Activated B cell treated with CpG ODN at 0.5 μM for 24 hours (primary cell): ENCODE results near the gene MED26. TPM values are rescaled to one million over a fixed set of nuclear protein-coding genes. Genes with fewer than 3 reads are reported as not detected.
"Not testable (repeated sequence)": the region's sequence is repeated elsewhere in the genome, so short reads cannot be mapped to it uniquely, and the experiment has no call there.

ENCODE experiments used
- ATAC-seq: fragments of 200-7000 bp; cut with Tn5 transposase; one replicate; pipeline ENCODE4 v1.10.0; 2021; ENCODE audit warnings: low read depth, mild to moderate bottlenecking, moderate library complexity
- CTCF ChIA-PET: fragments of 350-600 bp; sonication (Branson Sonifier 250); formaldehyde crosslinking; loops from one replicate; lab custom pipeline; 2021; ENCODE audit warnings: antibody characterized with exemption; lab: Charles Lee
- POLR2A ChIA-PET: fragments of 350-600 bp; sonication (Branson Sonifier 250); formaldehyde crosslinking; loops from one replicate; lab custom pipeline; 2021; ENCODE audit warnings: antibody characterized with exemption; lab: Charles Lee
- DNase-seq: peaks from one replicate; pipeline ENCODE4 v3.0.0; 2022
- H3K27ac Mint-ChIP-seq: one replicate; pipeline ENCODE4 v1.8.0; 2020; ENCODE audit warnings: mixed read lengths
- H3K27me3 Mint-ChIP-seq: one replicate; pipeline ENCODE4 v1.8.0; 2021; ENCODE audit warnings: mixed read lengths
- H3K36me3 Mint-ChIP-seq: one replicate; pipeline ENCODE4 v1.8.0; 2021; ENCODE audit warnings: low read depth, mixed read lengths
- H3K4me1 Mint-ChIP-seq: one replicate; pipeline ENCODE4 v1.8.0; 2021; ENCODE audit warnings: mixed read lengths
- H3K4me3 Mint-ChIP-seq: one replicate; pipeline ENCODE4 v1.8.0; 2020; ENCODE audit warnings: mild to moderate bottlenecking, mixed read lengths
- H3K9me3 Mint-ChIP-seq: one replicate; pipeline ENCODE4 v1.8.0; 2020; ENCODE audit warnings: mixed read lengths
- intact Hi-C: fragments of 100-400 bp; cut with micrococcal nuclease; formaldehyde crosslinking; loops from one replicate; pipeline ENCODE4 v1.15.1; 2024
- total RNA-seq: library from RNA; stranded (reverse); gene quantifications from 2 replicates; pipeline ENCODE4 v1.2.3, GENCODE V29; 2022
- TF ChIP-seq, protein P1 (sequence below): fragments of 200-600 bp; IDR thresholded peaks from one replicate; pipeline ENCODE4 v1.8.0; 2022; ENCODE audit warnings: antibody characterized with exemption, mild to moderate bottlenecking

The MED26 gene
- total RNA-seq, 1 donor from 2014 or later, result 32.0 TPM

DNA sequence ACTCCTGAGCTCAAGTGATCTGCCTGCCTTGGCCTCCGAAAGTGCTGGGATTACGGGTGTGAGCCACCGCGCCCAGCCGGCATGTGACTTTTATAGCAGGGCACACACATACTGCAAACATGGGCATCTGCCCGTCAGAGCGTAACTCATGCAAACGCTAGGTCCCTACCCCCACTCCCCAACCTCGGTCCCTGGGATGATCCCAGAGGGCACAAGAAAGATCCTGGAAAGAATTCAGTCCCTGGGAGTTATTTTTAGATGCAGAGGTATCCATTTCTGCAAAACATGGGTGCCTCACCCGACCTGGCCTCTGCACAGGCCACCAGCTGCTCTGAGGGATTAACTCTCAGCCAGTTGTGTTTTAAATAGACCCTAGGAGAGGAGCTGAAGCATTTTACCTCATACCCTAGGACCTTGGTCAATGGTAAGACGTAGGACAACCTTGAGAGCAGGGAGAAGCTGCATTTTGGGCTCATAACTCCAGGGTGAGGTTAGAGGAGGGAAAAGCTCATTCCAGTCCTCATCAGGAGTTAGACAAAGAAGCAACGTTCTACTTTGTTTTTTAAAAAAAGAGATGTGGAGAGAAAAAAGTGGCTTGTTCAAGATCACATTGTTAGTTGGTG lies 43.8 kb upstream of the MED26 start:
- Mint-ChIP-seq H3K4me1 (no peaks in the 10 kb centered on the region), H3K36me3 (peaks cover 2% of the 10 kb centered on the region), H3K27me3 (no peaks in the 10 kb centered on the region), H3K27ac (no peak overlapping the region), H3K4me3 (no peak overlapping the region), H3K9me3 (no peaks in the 10 kb centered on the region)
- DNase-seq (no peak), ATAC-seq (no peak)
- TF ChIP-seq, protein P1, sequence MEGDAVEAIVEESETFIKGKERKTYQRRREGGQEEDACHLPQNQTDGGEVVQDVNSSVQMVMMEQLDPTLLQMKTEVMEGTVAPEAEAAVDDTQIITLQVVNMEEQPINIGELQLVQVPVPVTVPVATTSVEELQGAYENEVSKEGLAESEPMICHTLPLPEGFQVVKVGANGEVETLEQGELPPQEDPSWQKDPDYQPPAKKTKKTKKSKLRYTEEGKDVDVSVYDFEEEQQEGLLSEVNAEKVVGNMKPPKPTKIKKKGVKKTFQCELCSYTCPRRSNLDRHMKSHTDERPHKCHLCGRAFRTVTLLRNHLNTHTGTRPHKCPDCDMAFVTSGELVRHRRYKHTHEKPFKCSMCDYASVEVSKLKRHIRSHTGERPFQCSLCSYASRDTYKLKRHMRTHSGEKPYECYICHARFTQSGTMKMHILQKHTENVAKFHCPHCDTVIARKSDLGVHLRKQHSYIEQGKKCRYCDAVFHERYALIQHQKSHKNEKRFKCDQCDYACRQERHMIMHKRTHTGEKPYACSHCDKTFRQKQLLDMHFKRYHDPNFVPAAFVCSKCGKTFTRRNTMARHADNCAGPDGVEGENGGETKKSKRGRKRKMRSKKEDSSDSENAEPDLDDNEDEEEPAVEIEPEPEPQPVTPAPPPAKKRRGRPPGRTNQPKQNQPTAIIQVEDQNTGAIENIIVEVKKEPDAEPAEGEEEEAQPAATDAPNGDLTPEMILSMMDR, result no peak
- intact Hi-C loops, result no loop called here
- CTCF ChIA-PET, result no interaction called here
- POLR2A ChIA-PET, result interaction anchor here (0.7 kb wide), 2 partner anchors 23 to 117 kb away, joined by 8 to 11 read pairs; no protein-coding TSS in a partner anchor

GRCh38 chr19:16670291-16670690 lies 42.3 kb upstream of the MED26 start:
- DNase-seq (no peak), ATAC-seq (no peak)
- Mint-ChIP-seq H3K9me3 (no peaks in the 10 kb centered on the region), H3K36me3 (peaks cover 2% of the 10 kb centered on the region), H3K4me3 (no peak overlapping the region), H3K27ac (no peak overlapping the region), H3K4me1 (no peaks in the 10 kb centered on the region), H3K27me3 (no peaks in the 10 kb centered on the region)
- intact Hi-C loops, result no loop called here
- CTCF ChIA-PET, result interaction anchor here (1.0 kb wide), 1 partner anchor 9 kb away, joined by 3 read pairs; the partner anchor contains the start of gene TMEM38A
- TF ChIP-seq, protein P1, result no peak
- POLR2A ChIA-PET, result interaction anchor here (0.6 kb wide), 1 partner anchor 9 kb away, joined by 3 read pairs; the partner anchor contains the start of gene TMEM38A

GRCh38 chr19:16668702-16669101 lies 40.7 kb upstream of the MED26 start:
- intact Hi-C loops, H3K27me3 Mint-ChIP-seq, ATAC-seq, H3K36me3 Mint-ChIP-seq, H3K9me3 Mint-ChIP-seq, CTCF ChIA-PET, H3K4me1 Mint-ChIP-seq, DNase-seq, H3K27ac Mint-ChIP-seq, H3K4me3 Mint-ChIP-seq: not testable (repeated sequence)
- POLR2A ChIA-PET, result interaction anchor here (0.6 kb wide), 1 partner anchor 135 kb away, joined by 7 read pairs; no protein-coding TSS in a partner anchor

- Mint-ChIP-seq H3K27ac (no peak overlapping the region), H3K36me3 (peaks cover 2% of the 10 kb centered on the region), H3K4me1 (peaks cover 3% of the 10 kb centered on the region), H3K9me3 (no peaks in the 10 kb centered on the region), H3K4me3 (no peak overlapping the region), H3K27me3 (no peaks in the 10 kb centered on the region)
- intact Hi-C loops, result no loop called here
- TF ChIP-seq, protein P1, result no peak
- POLR2A ChIA-PET, result interaction anchor here (0.5 to 0.6 kb wide), 2 partner anchors 136 to 516 kb away, joined by 6 to 7 read pairs; no protein-coding TSS in a partner anchor
- ATAC-seq (no peak), DNase-seq (no peak)
- CTCF ChIA-PET, result no interaction called here
These were observed 40.2 kb upstream of the MED26 start for GRCh38 chr19:16668176-16668575.

GRCh38 chr19:16661480-16662034 lies 33.6 kb upstream of the MED26 start:
- Mint-ChIP-seq H3K4me3 (peak overlapping the region; percentile 86), H3K4me1 (peaks cover 43% of the 10 kb centered on the region), H3K27ac (peak overlapping the region; percentile 75), H3K9me3 (no peaks in the 10 kb centered on the region), H3K36me3 (peaks cover 25% of the 10 kb centered on the region), H3K27me3 (no peaks in the 10 kb centered on the region)
- TF ChIP-seq, protein P1, result no peak
- CTCF ChIA-PET, result interaction anchor here (0.6 to 1.3 kb wide), 3 partner anchors 13 to 109 kb away, joined by 3 read pairs; no protein-coding TSS in a partner anchor
- POLR2A ChIA-PET, result interaction anchor here (0.6 to 6.2 kb wide), 14 partner anchors 8 to 1602 kb away, joined by 3 to 137 read pairs (median 5); partner anchors contain the start of genes MED26 and SLC35E1
- DNase-seq, result peak; percentile 27
- intact Hi-C loops, result loop anchor here (2.0 kb wide), 3 partner anchors 47 to 235 kb away; partner anchors contain the start of gene NWD1
- no peak for ATAC-seq
